ENCODE results near the gene CAMSAP2.

Gene CAMSAP2, protein sequence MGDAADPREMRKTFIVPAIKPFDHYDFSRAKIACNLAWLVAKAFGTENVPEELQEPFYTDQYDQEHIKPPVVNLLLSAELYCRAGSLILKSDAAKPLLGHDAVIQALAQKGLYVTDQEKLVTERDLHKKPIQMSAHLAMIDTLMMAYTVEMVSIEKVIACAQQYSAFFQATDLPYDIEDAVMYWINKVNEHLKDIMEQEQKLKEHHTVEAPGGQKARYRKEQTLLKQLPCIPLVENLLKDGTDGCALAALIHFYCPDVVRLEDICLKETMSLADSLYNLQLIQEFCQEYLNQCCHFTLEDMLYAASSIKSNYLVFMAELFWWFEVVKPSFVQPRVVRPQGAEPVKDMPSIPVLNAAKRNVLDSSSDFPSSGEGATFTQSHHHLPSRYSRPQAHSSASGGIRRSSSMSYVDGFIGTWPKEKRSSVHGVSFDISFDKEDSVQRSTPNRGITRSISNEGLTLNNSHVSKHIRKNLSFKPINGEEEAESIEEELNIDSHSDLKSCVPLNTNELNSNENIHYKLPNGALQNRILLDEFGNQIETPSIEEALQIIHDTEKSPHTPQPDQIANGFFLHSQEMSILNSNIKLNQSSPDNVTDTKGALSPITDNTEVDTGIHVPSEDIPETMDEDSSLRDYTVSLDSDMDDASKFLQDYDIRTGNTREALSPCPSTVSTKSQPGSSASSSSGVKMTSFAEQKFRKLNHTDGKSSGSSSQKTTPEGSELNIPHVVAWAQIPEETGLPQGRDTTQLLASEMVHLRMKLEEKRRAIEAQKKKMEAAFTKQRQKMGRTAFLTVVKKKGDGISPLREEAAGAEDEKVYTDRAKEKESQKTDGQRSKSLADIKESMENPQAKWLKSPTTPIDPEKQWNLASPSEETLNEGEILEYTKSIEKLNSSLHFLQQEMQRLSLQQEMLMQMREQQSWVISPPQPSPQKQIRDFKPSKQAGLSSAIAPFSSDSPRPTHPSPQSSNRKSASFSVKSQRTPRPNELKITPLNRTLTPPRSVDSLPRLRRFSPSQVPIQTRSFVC (N-terminal part only)

DNA sequence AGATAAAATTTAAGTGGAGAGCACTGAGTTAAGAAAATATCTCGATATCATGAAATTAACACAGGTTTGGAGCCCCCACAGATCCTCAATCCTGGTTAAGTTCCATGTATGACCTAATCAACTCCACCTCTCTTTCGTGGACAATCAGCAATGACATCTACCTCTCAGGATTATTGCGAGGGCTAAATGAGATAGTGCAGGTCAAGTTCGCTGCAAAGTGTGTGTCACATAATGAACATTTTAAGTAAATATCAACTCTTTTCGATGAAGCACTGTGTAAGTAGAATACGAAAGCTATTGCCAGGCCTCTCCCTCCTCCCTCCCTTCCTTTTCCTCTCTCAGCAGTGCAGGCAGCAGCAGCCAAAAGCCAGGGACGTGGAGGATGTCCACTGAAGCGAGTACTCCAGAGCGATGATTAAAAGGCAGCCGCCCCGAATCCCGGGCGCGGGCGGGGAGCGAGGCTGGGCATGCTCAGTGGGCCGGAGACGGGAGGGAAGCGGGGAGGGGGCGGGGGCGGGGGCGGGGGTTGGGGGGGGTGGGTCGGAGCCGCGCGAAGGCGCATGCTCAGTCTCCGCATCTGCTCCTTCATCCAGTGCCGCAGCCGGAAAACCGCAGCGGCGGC, at the start of gene CAMSAP2:
CAMSAP2 (plus strand) TSS at position 567 of the 622 bp plus-strand sequence. CDS start 935 bp downstream, outside the sequence.
- peak; percentile 26 to 37 for DNase-seq (ENCODE audit: low read depth in 2 of 2)

DNA sequence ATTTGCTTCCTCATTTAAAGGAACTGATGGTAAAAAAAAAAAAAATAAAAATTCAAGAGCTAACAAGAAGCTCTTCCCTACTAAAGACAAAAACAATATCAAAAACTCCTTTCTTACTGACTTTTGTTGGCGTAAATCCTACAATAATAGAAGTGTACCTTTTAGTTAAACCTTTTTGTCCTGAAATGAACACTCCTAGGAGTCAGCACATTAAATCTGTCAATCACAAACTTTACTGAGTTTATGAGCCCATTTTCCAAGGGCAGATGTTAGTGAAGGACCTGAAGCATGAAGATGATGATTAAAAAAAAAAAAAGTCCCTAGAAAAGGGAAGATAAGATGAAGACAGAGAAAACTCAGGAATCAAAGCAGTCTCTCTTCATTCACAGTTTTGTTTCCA, 46.4 kb upstream of the CAMSAP2 start:
- no peak for DNase-seq (ENCODE audit: low read depth in 2 of 2)

DNA sequence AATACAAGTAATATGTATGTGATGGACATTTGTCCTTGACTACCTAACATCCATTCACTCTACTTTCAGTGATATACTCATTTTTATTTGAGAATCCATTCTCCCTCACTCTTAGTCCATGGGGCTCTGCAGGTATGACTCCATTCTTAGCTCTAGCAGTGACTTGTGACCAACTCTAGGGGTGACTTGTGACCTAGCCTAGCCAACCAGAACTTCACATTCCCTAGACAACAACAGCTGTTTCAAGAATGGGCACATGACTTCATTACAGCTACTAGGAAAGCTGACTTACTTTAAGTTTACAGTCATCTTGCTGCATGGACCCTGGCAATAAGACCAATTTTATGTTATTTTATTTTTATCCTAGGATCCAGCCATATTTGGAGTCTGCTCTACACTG, 45.4 kb upstream of the CAMSAP2 start:
- DNase-seq (ENCODE audit: low read depth in 2 of 2): no peak

DNA sequence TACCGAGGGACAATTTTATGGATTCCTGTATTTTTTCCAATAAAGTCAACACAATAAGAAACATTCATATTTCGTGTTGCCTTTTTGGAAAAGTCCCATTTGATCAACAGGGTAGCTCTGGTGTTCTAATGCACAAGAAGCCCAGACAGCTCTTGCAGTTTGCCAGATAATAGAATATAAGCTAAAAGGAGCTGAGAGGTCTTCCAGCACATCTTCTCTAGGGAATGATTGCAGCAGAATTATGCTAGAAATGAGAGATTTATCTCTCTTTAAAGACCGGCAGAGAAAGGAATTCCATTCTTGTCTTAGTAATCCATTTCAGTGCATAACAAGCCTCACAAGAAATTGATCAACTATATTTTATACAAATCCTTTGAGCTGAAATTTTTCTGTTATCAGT, 44.0 kb upstream of the CAMSAP2 start:
- DNase-seq (ENCODE audit: low read depth in 2 of 2): no peak

DNA sequence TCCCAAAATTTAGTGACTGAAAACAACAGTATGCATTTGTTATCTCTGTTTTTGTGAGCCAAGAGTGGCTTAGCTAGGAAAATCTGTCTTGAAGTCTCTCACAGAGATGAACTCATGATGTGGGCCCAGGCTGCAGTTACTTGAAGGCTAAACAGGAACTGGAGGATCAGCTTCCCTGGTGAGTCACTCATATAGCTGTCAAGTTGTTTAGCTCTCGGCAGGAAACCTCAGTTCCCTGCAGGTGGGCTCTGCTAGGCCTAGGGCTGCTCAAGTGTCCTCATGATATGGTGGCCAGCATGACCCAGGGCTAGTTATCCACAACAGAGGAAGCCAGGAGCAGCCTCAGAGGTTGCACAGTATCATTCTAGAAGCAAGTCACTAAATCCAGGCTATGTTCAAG, 38.8 kb upstream of the CAMSAP2 start:
- DNase-seq (ENCODE audit: low read depth in 2 of 2): no peak

DNA sequence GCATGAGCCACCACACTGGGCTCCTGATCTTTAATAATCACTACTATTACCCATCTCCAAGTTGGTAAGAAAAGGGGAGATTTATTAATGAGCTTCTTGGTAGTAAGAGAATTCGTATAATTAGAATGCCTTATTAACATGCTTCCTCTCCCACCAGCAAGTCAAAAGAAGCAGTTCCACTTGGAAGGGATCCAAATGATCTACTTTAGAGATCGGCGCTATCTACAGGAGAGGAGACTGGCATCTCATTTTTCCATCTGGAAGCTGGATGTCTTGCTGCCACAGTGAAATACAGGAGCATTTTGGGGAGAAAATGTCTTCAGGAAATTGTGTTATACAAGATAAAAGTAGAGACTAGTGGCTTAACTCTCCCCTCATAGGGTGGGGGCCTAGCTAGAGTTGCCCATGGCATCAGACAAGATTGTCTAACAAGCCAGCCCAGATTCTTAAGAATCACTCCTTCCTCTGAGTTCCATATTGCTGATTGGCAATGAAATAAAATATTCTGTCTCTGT, 33.6 kb upstream of the CAMSAP2 start:
- DNase-seq (ENCODE audit: low read depth in 2 of 2): no peak

DNA sequence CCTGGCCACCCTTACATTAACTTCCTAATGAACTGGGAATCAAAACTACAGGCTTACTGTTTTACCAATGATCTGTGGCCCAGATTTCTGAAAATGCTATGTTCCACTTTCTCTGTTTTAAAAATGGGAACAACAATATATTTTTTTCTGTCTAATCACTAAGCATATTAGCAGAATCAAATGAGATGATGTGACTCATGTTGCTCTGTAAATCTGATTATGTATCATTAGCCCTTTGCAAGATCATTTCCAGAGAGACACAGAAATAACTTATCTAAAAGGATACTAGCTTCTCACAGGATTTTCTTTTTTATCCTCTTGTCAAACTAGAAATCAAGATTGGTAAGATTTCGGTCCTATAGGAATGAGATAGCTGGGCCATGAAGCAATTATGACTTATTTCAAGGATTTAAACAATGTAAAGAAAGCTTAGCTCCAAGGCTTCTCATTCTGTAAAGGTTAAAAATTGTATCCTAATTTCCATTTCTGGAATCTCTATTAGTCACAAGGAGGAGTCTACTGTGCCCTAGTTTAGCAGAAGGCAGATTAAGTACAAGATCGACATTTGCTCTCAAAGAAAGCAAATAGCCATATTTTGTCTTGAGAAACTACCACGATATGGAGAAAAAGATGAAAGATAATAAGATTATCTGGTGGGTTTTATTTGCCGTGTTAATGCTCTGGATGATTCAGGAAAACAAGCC, 32.4 kb upstream of the CAMSAP2 start:
- no peak for DNase-seq (ENCODE audit: low read depth in 2 of 2)

DNA sequence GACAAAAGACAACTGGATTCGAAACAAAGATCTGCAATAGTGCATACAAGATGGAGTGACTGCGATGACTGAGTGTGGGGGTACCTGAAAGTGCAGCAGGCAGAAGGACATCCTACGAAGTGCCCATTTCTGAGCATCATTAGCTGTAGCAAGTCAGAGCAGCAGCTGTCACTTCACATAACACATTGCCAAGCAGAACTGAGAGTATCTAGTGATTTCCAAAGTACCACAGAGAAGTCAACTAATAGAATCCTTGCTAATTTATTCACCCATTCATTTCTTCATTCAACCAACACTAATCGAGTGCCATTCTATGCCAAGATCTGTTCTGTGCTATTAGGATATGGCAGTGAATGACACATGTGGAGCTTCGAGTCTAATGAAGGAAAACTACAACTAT, 31.6 kb upstream of the CAMSAP2 start:
- no peak for DNase-seq (ENCODE audit: low read depth in 2 of 2)

DNA sequence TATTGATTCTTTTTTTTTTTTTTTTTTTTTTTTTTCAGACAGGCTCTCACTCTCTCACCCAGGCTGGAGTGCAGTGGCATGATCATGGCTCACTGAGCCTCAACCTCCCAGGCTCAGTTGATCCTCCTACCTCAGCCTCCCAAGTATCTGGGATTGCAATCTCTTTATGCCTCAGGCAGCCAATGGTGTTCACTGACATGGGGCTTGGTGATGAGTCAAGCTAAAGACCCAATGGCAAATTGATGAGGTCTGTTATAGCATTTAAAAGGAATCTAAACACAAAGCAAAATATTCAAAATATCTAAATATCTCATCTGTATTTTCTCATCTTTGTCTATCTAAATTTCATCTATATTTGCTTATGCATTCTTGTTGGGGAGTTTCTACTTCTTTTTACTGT, 30.5 kb upstream of the CAMSAP2 start:
- no peak for DNase-seq (ENCODE audit: low read depth in 2 of 2)

DNA sequence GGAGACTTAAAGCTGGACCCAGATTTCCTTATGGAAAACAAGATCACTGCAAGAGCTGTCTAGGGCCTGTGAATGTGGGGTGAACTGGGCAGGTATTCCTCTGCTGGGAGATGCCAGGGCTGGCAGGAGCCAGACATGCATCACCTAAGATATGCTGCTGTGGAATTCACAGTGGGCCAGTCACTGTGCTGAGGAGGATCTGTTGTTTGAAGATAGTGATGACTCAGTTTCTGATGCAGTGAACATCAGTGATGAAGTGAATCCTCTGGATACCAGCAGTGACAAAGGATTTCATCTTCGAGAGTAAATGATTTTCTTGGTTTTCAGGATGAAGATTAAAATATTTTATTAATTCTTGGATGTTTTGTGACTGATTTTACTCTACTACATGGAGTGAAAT, 29.9 kb upstream of the CAMSAP2 start:
- DNase-seq (ENCODE audit: low read depth in 2 of 2): no peak

DNA sequence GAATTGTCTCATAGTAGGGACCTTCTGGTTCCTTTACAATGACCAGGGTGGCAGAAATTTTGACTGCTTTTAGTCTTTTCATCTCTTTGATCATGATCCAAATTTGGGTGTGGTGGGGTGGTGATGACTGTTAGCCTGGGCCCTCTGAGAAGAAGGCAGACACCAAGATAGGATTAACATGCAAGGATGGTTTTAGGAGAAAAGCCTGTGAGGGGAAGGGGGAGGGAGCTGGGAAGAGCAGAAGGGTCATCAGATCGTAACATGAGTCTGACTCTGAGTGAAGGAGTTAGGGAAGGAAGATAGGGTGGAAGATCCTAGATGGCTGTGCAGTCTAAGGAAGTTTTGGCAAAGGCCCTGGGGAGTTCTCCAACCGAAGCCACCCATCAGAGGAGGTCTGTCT, 28.5 kb upstream of the CAMSAP2 start:
- DNase-seq (ENCODE audit: low read depth in 2 of 2): no peak

DNA sequence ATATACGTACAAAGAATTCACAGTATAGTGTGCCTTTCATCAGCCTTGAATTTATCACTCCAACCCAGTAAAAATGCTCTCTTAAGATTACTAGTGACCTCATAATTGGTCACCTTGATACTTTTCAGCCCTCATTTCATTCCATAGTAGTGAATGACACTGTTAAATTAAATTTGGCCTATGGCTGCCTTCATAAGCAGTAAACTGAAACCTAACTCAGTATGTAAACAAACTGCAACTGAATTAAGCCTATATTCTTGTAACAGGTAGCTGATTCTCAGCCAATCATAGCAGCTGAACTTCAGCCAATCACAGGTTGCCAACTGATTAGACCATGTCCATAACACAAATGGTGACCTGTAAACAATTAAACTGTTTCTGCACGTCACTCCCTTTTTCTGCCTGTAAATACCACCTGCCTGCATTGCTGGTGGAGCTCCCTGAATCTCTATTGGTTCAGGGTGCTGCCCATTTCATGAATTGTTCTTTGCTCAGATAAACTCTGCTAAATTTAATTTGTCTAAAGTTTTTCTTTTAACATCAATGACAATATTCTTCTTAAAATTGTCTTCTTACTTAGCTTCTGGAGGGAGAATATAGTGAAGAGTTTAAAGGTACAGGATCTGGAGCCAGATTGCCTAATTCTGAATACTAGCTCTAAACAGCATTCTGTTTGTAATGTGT, 24.0 kb upstream of the CAMSAP2 start:
- no peak for DNase-seq (ENCODE audit: low read depth in 2 of 2)

DNA sequence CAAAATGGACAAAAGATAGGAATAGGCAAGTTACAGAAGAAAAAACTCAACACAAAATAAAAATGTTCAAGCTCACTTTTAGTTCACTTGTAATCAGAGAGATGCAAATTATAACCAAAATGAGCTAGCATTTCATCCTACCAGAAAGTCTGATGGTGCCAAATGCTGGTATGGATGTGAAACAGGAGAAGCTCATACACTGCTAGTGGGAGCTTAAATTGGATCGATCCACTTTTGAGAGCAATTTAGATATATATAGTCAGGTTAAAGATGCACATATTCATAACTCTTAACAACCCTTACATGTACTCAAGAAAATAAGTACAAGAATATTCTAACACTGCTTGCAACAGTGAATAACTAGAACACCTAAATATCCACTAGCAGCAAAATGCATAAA, 18.5 kb upstream of the CAMSAP2 start:
- DNase-seq (ENCODE audit: low read depth in 2 of 2): no peak

DNA sequence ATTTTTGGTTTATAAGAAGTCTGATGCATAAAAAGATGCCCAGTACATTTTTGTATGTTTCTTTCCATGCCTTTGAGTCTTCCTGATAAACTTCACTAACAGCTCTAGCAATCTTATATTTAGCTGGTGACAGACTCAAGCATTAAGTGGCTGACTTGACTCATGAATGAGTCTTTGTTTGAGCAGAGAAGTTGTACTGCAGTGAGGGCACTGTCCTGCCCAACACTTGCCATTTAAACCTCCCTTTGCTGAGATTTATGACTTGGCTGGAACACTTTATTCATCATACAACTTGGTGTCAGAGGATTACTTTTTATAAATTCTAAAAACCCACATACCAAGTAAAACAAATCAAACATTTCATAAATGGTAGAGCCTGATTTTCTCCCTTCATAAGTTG, 14.6 kb upstream of the CAMSAP2 start:
- no peak for DNase-seq (ENCODE audit: low read depth in 2 of 2)

DNA sequence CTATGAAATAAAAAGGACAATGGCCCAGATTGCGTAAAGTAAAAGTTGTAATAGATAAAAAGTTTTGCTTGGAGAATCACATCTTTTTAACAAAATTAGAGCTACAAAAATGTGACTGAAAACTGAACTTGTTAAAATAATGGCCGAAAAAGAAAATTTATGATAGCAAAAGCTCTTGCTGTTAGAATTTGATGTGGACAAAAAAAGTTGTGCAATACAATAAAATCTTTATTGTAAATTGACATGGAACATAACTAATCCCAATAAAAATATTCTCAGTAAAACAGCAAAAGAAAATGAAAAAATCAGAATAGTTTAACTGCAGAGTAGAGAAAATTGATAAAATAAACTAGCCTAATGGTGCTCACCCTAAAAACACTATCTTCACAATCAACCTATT, 11.4 kb upstream of the CAMSAP2 start:
- no peak for DNase-seq (ENCODE audit: low read depth in 2 of 2)

DNA sequence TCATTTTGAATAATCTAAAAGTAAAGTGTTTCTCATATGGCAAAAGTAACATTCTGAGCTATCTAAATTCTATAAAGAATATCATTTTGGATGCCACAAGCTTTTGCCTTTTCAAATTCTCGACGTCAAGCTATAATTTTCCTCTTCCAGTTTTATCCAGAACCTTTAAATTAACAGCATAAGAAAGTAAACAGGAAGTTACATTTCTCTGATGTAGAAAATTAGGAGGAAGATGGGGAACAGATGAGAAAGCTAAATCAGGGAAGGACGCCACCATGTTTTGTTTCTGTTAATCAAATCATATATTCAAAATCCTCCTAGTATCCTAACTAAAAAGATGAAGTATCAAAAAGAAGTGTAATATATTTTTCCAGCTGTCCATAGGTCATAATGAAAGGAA, 8.8 kb upstream of the CAMSAP2 start:
- DNase-seq (ENCODE audit: low read depth in 2 of 2): no peak

DNA sequence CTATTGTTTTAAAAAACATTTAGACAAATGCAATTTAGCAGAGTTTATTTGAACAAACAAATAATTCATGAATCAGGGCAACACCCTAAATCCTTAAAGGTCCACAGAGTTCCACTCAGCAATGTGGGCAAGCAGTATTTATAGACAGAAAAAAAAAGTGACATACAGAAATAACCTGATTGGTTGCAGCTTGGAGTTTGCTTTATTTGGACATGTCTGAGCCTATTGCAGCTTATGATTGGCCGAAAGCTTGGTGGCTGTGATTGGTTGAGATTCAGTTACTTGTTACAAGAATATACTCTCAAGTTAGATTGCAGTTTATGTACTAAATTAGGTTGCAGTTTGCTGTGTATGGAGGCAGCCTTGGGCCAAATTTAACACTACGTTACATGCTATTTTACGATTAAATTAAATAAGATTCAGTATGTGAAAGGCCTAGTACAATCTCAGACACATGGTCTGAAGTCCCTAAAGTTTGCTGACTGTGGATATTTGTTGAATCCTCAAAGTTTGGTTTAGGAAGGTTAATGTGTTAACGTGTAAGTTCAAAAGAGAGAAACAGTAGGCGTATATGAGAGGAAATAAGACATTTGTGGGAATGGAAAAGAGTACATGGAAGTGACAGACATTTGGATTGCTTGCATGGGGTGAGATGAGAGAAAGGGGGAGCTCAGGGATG, 6.9 kb upstream of the CAMSAP2 start:
- no peak for DNase-seq (ENCODE audit: low read depth in 2 of 2)

DNA sequence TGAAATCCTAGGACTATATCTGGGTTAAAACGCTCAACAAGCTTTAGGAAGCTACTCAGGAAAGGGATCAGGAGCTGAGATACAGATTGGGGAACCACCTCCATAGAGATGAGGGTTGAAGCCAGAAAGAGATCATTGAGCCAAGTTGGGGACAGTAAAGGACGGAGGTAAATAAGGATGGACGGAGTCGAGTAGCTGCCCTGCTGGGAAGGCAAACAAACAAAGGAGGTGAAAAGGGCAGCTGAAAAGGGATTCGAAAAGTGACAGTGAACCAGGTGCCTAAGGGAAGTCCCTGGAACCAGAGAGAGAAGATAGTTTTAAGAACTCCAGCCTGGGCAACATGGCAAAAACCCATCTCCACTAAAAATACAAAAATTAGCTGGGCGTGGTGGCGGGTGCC, 6.3 kb upstream of the CAMSAP2 start:
- DNase-seq (ENCODE audit: low read depth in 2 of 2): no peak

DNA sequence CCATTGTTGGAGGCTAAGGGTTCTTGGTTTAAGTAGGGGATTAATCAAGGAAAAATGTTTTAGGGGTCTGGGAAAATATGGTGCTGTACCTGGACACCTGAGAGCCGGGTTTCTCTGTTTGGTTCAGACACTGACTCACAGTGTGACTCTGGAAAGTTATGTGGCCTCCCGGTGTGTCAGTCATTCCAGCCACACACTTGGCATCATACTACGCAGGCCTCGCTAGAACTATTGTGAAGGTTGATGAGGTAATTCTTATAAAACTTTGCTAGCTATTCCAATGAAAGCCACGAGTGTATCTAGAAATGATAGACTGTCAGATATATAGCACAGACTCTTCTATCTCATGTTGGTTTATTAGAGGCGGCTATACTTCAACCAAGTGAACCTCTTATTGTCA, 4.8 kb upstream of the CAMSAP2 start:
- peak; percentile 22 to 30 for DNase-seq (ENCODE audit: low read depth in 2 of 2)

DNA sequence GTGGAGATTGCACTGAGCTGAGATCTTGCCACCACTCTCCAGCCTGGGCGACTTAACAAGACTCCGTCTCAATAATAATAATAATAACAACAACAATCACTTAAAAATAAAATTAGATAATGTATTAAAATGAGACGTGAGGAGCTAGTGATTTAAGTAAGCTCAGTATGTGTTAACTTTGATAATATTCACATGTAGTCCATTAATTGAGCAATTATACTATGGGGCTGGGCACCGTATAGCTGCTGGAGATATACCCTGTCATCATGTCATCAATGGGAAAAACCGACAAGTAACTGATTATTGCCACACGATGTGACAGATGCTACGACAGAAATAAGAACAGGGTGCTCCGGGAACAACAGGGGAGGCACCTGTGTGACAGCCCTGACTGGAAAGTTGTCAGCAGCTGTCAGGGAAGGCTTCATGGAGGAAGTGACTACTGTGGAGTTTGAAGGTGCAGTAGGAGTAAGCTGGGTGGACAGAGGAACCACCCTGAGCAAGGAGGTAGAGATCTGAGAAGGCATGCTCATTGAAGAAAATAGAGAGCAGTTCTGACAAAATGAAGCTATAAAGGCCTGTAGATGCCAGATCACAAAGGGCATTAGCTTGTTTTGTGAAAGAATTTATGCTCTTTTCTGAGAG, 924 bp upstream of the CAMSAP2 start:
- no peak for DNase-seq (ENCODE audit: low read depth in 2 of 2)

Measured in stimulated activated CD4-positive, alpha-beta T cell treated with anti-CD3 and anti-CD28 coated beads, Interleukin-15, amount 100 ng/mL, for 48 hours (primary cell).